NCI-H460 (cell line): Measurements from ENCODE around the gene FOXE1. TPM values are rescaled to one million over a fixed set of nuclear protein-coding genes. Genes with fewer than 3 reads are reported as not detected.

Experiments
- DNase-seq: peaks from one replicate; pipeline ENCODE4 v3.0.0-alpha.2; 2016; ENCODE audit warnings: low read depth; ENCODE audit errors: extremely low read depth
- polyA plus RNA-seq: library from polyadenylated mRNA; depleted of rRNA; stranded (reverse); fragments of >200 nt; gene quantifications from 2 replicates; pipeline ENCODE4 v1.2.3, GENCODE V29; 2014; cell fraction: nucleus; rRNA removed
- total RNA-seq: library from RNA; depleted of rRNA; stranded (reverse); fragments of >200 nt; shearing (Covaris generic); gene quantifications from 2 replicates; pipeline ENCODE4 v1.2.3, GENCODE V29; 2014; rRNA removed

The FOXE1 gene
- 0.05 and 0.26 TPM in 2 replicates for total RNA-seq
- polyA plus RNA-seq, result 0.22 TPM in 1 of 2 replicates, not detected in the other

GRCh38 chr9:97853056-97853843 lies at the start of gene FOXE1:
Gene FOXE1, plus strand, starts transcription at chr9:97853226. Its CDS starts 689 bp downstream, at chr9:97853915.
- DNase-seq, result no peak

GRCh38 chr9:97804059-97804365 lies 49.0 kb upstream of the FOXE1 start:
- DNase-seq, result no peak

GRCh38 chr9:97806721-97807120 lies 46.3 kb upstream of the FOXE1 start:
- DNase-seq, result no peak

- no peak for DNase-seq
These were observed 45.3 kb upstream of the FOXE1 start for GRCh38 chr9:97807681-97808080.

GRCh38 chr9:97808415-97808814 lies 44.6 kb upstream of the FOXE1 start:
- DNase-seq, result no peak

- DNase-seq, result no peak
These were observed 44.1 kb upstream of the FOXE1 start for GRCh38 chr9:97808972-97809371.

- no peak for DNase-seq
These were observed 43.2 kb upstream of the FOXE1 start for GRCh38 chr9:97809666-97810344.

GRCh38 chr9:97811533-97812246 lies 41.3 kb upstream of the FOXE1 start:
- no peak for DNase-seq

GRCh38 chr9:97812247-97812543 lies 40.8 kb upstream of the FOXE1 start:
- no peak for DNase-seq

GRCh38 chr9:97813072-97813471 lies 40.0 kb upstream of the FOXE1 start:
- DNase-seq, result no peak

GRCh38 chr9:97819735-97820134 lies 33.3 kb upstream of the FOXE1 start:
- no peak for DNase-seq

GRCh38 chr9:97820373-97820772 lies 32.7 kb upstream of the FOXE1 start:
- no peak for DNase-seq

GRCh38 chr9:97830884-97831829 lies 21.9 kb upstream of the FOXE1 start:
- DNase-seq, result no peak

- no peak for DNase-seq
These were observed 21.0 kb upstream of the FOXE1 start for GRCh38 chr9:97831843-97832636.

- DNase-seq, result no peak
These were observed 12.5 kb upstream of the FOXE1 start for GRCh38 chr9:97840521-97840920.

- no peak for DNase-seq
These were observed 10.1 kb upstream of the FOXE1 start for GRCh38 chr9:97842960-97843359.

GRCh38 chr9:97845130-97845529 lies 7.9 kb upstream of the FOXE1 start:
- DNase-seq, result peak; percentile 51

- DNase-seq, result no peak
These were observed 7.3 kb upstream of the FOXE1 start for GRCh38 chr9:97845763-97846162.

GRCh38 chr9:97846347-97846746 lies 6.7 kb upstream of the FOXE1 start:
- DNase-seq, result no peak
